Esophagus muscularis mucosa (tissue), 4 donors: ENCODE results near the gene NPPC.

ENCODE experiments used
- CTCF ChIP-seq, 3 experiments: fragments of 200-600 bp in 2 of 3; fragments of 450-650 bp in 1 of 3; sonication (generic) in 2 of 3; IDR thresholded peaks; one replicate each; pipeline ENCODE4 v1.5.1; 2017 to 2019; ENCODE audit warnings: antibody characterized with exemption in 3 of 3, mild to moderate bottlenecking in 2 of 3, moderate library complexity in 1 of 3
- EP300 ChIP-seq: sonication (generic); formaldehyde crosslinking; IDR thresholded peaks from one replicate; pipeline ENCODE4 v1.6.1; 2017; ENCODE audit warnings: antibody characterized with exemption
- POLR2A ChIP-seq: fragments of 450-650 bp; IDR thresholded peaks from one replicate; pipeline ENCODE4 v1.6.1; 2017; ENCODE audit warnings: antibody characterized with exemption, moderate library complexity, mild to moderate bottlenecking, low read depth

GRCh38 chr2:231955758-231956472 lies 29.7 kb upstream of the NPPC start:
- TF ChIP-seq CTCF (IDR thresholded peaks at IDR 0.05) (no peak), EP300 (no peak), POLR2A (no peak)
